ENCODE data around the gene MEIS2.

GRCh38 chr15:37125143-37125542, 24.8 kb upstream of the MEIS2 start:
- no peak for TF ChIP-seq CTCF (IDR thresholded peaks at IDR 0.05)
- no peak for TF ChIP-seq POLR2A (IDR thresholded peaks at IDR 0.05)
- TF ChIP-seq POLR2AphosphoS5 (IDR thresholded peaks at IDR 0.05): peak in 2 of 4 donors; percentile 29 to 32
